ENCODE data around the gene GSN. TPM values are rescaled to one million over a fixed set of nuclear protein-coding genes. Genes with fewer than 3 reads are reported as not detected.

GSN gene
- total RNA-seq, 1 donor: 254 TPM

DNA sequence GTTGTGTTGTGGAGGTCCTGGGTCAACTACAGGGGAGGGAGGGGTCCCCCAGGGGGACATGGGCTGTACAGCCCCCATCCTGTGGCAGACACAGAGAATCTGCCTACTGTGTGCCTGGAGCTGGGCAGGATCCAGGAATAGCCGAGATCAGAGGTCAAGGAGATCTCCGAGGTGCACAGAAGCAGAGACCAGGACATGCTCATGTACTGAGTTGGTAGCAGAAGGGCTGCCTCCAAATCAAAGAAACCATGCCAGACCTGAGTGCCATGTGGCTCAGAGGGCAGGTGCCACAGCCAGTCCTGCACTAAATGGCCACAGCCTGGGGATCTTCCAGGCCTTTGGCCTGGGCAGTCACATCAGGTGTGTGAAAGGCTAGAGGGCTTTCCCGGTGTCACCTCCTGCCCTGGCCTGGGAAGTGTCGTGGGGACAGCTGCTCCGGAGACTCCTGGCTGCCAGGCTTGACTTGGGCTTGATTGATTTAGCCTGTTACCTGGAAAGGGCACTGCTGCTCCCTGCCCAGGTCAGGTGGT lies 27.8 kb downstream of the GSN start:
- no peak overlapping the region for H3K4me3 ChIP-seq (ENCODE audit: low read depth, low read length)
- TF ChIP-seq, protein P1, sequence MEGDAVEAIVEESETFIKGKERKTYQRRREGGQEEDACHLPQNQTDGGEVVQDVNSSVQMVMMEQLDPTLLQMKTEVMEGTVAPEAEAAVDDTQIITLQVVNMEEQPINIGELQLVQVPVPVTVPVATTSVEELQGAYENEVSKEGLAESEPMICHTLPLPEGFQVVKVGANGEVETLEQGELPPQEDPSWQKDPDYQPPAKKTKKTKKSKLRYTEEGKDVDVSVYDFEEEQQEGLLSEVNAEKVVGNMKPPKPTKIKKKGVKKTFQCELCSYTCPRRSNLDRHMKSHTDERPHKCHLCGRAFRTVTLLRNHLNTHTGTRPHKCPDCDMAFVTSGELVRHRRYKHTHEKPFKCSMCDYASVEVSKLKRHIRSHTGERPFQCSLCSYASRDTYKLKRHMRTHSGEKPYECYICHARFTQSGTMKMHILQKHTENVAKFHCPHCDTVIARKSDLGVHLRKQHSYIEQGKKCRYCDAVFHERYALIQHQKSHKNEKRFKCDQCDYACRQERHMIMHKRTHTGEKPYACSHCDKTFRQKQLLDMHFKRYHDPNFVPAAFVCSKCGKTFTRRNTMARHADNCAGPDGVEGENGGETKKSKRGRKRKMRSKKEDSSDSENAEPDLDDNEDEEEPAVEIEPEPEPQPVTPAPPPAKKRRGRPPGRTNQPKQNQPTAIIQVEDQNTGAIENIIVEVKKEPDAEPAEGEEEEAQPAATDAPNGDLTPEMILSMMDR (IDR thresholded peaks at IDR 0.05; ENCODE audit: insufficient read depth, low read depth, low read length): no peak
- DNase-seq (ENCODE audit: low read depth): no peak

DNA sequence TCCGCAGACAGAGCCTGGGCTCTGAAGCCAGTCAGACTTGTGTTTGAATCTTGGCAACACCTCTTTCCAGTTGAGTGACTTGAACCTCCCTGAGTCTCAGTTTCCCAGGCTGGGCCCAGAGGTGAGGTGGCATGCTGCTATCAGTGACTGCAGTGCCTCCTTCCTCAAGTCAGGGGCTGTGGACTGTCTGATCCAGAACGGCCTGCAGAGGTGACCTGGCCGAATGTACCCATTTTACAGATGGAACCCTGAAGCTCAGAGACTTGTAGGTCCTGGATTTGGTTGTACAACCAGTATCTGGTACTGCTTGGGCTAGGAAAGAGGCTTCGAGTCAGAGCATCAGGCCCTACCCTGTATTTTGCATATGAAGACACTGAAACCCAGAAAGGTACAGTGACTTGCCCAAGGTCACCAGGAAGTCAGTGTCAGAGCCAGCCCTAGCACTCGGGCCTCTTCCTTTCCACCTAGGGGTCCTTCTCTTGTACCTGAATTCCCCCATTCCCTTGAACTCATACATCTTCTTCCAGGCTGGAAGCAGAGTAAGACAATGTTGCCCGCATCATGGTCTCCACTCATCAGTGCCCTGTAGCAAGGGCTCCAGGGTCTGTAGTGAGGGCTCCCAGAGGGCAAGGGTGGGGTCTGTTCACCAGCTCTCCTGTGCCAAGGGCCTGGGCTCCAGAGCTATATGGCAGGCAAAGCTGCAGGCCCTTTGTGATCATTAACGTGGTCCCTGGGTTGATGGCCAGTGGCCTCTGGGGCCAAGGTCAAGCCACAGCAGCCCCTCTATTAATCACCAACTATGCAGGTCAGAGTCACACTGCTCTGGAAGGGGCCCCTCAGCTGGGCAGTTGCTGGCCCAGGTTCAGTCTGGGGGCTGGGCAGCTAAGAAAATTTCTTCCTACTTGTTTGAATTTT lies 28.5 kb downstream of the GSN start:
- DNase-seq (ENCODE audit: low read depth): no peak
- TF ChIP-seq, protein P1 (IDR thresholded peaks at IDR 0.05; ENCODE audit: insufficient read depth, low read depth, low read length): no peak
- H3K4me3 ChIP-seq (ENCODE audit: low read depth, low read length): no peak overlapping the region

DNA sequence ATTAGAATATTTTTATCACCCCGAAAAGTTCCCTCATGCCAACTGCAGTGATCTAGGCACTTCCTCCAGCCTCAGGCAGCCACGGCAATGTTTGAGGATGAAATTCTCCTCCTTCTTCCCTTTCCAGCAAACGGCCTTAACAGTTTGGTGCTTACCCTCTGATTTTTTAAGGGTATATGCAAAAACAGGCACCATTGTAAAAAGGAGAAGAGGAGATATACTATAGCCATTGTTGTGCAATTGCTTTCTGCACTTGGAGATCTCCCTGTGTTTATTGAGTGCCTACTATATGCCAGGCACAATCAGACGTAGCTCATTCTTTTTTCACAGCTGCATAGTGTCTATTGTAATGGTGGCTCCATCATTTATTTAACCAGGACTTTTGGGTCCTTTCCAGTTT lies 29.4 kb downstream of the GSN start:
- TF ChIP-seq, protein P1 (IDR thresholded peaks at IDR 0.05; ENCODE audit: insufficient read depth, low read depth, low read length): no peak
- no peak overlapping the region for H3K4me3 ChIP-seq (ENCODE audit: low read depth, low read length)
- DNase-seq (ENCODE audit: low read depth): no peak

DNA sequence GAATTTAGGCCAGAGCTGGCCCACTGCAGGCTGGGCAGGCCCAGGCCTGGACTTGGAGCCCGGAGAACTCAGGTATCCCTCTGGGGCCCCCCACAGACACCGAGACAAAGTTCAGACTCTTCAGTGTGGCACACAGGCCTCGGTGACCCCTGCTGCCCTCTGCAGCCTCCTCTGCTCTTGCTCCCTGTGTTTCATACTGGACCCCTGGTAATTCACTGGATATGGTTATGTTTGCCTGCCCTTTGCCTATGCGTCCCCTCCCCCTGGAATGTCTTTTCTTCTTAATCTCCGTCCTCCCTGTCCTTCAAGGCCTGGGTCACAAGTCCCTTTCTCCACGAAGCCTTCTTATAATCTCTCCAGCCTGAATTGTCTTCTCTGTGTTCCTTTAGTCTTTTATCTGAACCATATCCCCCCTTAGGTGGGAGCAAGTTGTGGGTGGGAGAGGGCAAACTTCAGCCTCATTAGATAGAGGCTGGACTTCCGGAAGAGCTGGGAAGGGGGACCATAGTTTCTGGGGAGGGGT lies 30.1 kb downstream of the GSN start:
- no peak overlapping the region for H3K4me3 ChIP-seq (ENCODE audit: low read depth, low read length)
- TF ChIP-seq, protein P1 (IDR thresholded peaks at IDR 0.05; ENCODE audit: insufficient read depth, low read depth, low read length): no peak
- no peak for DNase-seq (ENCODE audit: low read depth)

DNA sequence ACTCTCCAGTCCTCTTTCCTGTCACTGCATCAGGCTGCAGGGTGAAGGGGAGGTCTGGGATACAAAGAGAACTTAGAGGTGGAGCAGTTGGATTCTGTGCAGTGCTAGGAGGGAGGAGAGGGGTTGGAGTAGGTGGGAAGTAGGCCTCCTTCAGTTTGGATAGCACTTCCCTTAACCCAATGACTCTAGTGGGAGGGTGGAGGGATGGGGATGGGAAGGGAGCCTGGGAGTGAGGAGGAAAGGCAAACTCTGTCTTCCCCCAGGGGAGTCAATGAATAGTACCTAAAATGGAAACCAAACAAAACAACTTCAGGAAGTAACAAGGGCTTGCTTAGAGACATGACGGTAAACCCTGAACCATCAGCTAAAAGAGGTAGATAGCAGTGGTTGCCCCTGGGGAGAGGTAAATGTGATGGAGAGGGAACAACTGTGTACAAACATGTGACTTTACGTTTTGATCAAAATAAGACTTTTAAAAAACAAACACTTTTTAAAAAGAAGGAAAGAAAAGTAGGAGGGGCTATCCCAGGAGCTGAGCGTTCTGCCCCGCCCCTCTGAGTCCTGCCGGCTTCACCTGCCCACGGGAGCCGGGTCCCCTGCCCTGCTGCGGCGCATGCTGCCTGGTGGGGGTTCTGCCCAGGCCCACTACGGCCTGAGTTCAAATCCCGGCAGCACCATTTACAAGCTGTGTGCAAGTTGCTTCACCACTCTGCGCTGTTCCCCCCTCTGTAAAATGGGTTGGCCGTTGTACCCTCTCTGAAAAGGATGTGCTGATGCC lies 30.9 kb downstream of the GSN start:
- DNase-seq (ENCODE audit: low read depth): no peak
- peak overlapping the region; percentile 54 for H3K4me3 ChIP-seq (ENCODE audit: low read depth, low read length)
- TF ChIP-seq, protein P1 (IDR thresholded peaks at IDR 0.05; ENCODE audit: insufficient read depth, low read depth, low read length): no peak

GRCh38 chr9:121299467-121300282 lies 31.7 kb downstream of the GSN start:
- peak overlapping the region; percentile 54 for H3K4me3 ChIP-seq (ENCODE audit: low read depth, low read length)
- TF ChIP-seq, protein P1 (IDR thresholded peaks at IDR 0.05; ENCODE audit: insufficient read depth, low read depth, low read length): no peak
- peak; percentile 60 for DNase-seq (ENCODE audit: low read depth)

All from fibroblast of villous mesenchyme (primary cell).